Mesenchymal stem cell (in vitro differentiated cells and primary cell): ENCODE measurements around the gene IRF5.

Experiments
- DNase-seq: peaks from one replicate; pipeline ENCODE4 v3.0.0-alpha.2; 2013
- H2AFZ ChIP-seq: one replicate; pipeline ENCODE4 v1.6.1; 2013; ENCODE audit warnings: low read depth, mild to moderate bottlenecking, control low read depth, inconsistent platforms, low read length, moderate library complexity
- H2AK5ac ChIP-seq: 2 replicates; pipeline ENCODE4 v1.6.1; 2013; ENCODE audit warnings: low read length, moderate library complexity, mild to moderate bottlenecking, inconsistent platforms; ENCODE audit not compliant: severe bottlenecking
- H2BK120ac ChIP-seq: one replicate; pipeline ENCODE4 v1.6.1; 2013; ENCODE audit warnings: low read depth, mild to moderate bottlenecking, inconsistent platforms, low read length, moderate library complexity
- H2BK12ac ChIP-seq, 2 experiments: one replicate each; pipeline ENCODE4 v1.6.1; 2013; ENCODE audit warnings: inconsistent platforms in 2 of 2, low read length in 2 of 2, mild to moderate bottlenecking in 2 of 2, moderate library complexity in 2 of 2, control low read depth in 1 of 2
- H2BK15ac ChIP-seq: one replicate; pipeline ENCODE4 v1.6.1; 2013; ENCODE audit warnings: mild to moderate bottlenecking, low read depth, inconsistent platforms; ENCODE audit not compliant: poor library complexity, severe bottlenecking
- H2BK5ac ChIP-seq: 2 replicates; pipeline ENCODE4 v1.6.1; 2013; ENCODE audit warnings: low read depth, mild to moderate bottlenecking, low read length, control low read depth, inconsistent platforms; ENCODE audit not compliant: poor library complexity, severe bottlenecking
- H3K14ac ChIP-seq, 2 experiments: one replicate each; pipeline ENCODE4 v1.6.1; 2013; ENCODE audit warnings: inconsistent platforms in 2 of 2, low read length in 2 of 2, control low read depth in 1 of 2, mild to moderate bottlenecking in 1 of 2, moderate library complexity in 1 of 2
- H3K18ac ChIP-seq, 2 experiments: one replicate each; pipeline ENCODE4 v1.6.1; 2013; ENCODE audit warnings: inconsistent platforms in 2 of 2, low read length in 2 of 2, control low read depth in 1 of 2, low read depth in 1 of 2, mild to moderate bottlenecking in 1 of 2
- H3K23ac ChIP-seq, 2 experiments: one replicate each; pipeline ENCODE4 v1.6.1; 2013; ENCODE audit warnings: inconsistent platforms in 2 of 2, low read length in 2 of 2, mild to moderate bottlenecking in 2 of 2, moderate library complexity in 2 of 2, control low read depth in 1 of 2
- H3K27ac ChIP-seq: 2 replicates; pipeline ENCODE4 v1.5.1; 2013; ENCODE audit warnings: mild to moderate bottlenecking, moderate library complexity, low read length, control low read depth, inconsistent platforms; ENCODE audit not compliant: poor library complexity, severe bottlenecking
- H3K27me3 ChIP-seq, 2 experiments: 2 replicates each; pipeline versions ENCODE4 v1.6.1 to v1.7.0; 2013; ENCODE audit warnings: low read length in 2 of 2, mild to moderate bottlenecking in 2 of 2, moderate library complexity in 2 of 2, control low read depth in 1 of 2, inconsistent platforms in 1 of 2; ENCODE audit not compliant: control insufficient read depth in 1 of 2, insufficient read depth in 1 of 2
- H3K36me3 ChIP-seq, 2 experiments: 2 replicates each; pipeline versions ENCODE4 v1.6.1 to v1.7.0; 2013; ENCODE audit warnings: low read length in 2 of 2, control low read depth in 1 of 2, inconsistent platforms in 1 of 2, low read depth in 1 of 2, mild to moderate bottlenecking in 1 of 2; ENCODE audit not compliant: insufficient read depth in 2 of 2, control insufficient read depth in 1 of 2
- H3K4ac ChIP-seq, 2 experiments: one replicate each; pipeline ENCODE4 v1.6.1; 2013; ENCODE audit warnings: inconsistent platforms in 2 of 2, low read length in 2 of 2, mild to moderate bottlenecking in 2 of 2, moderate library complexity in 2 of 2, control low read depth in 1 of 2, low read depth in 1 of 2
- H3K4me1 ChIP-seq: 2 replicates; pipeline ENCODE4 v1.6.1; 2013; ENCODE audit warnings: low read depth, low read length, control low read depth; ENCODE audit not compliant: control insufficient read depth, insufficient read depth
- H3K4me2 ChIP-seq: 2 replicates; pipeline ENCODE4 v1.6.1; 2013; ENCODE audit warnings: low read length, mild to moderate bottlenecking, inconsistent platforms; ENCODE audit not compliant: poor library complexity, severe bottlenecking
- H3K4me3 ChIP-seq, 2 experiments: 2 replicates each; pipeline versions ENCODE4 v1.5.1 to v1.7.0; 2013; ENCODE audit warnings: low read length in 2 of 2, mild to moderate bottlenecking in 2 of 2, control low read depth in 1 of 2, low read depth in 1 of 2; ENCODE audit not compliant: insufficient read depth in 1 of 2
- H3K79me1 ChIP-seq: replicated peaks from 2 replicates; pipeline ENCODE4 v1.6.1; 2013; ENCODE audit warnings: mild to moderate bottlenecking, control low read depth, low read length, inconsistent platforms; ENCODE audit not compliant: poor library complexity, severe bottlenecking
- H3K9ac ChIP-seq: 2 replicates; pipeline ENCODE4 v1.7.0; 2013; ENCODE audit warnings: mild to moderate bottlenecking, low read length, moderate library complexity
- H3K9me3 ChIP-seq: 2 replicates; pipeline ENCODE4 v1.7.0; 2013; ENCODE audit warnings: mild to moderate bottlenecking, low read length; ENCODE audit not compliant: control insufficient read depth
- H4K8ac ChIP-seq: one replicate; pipeline ENCODE4 v1.6.1; 2013; ENCODE audit warnings: inconsistent platforms, mild to moderate bottlenecking, low read length, moderate library complexity
- H4K91ac ChIP-seq: one replicate; pipeline ENCODE4 v1.6.1; 2013; ENCODE audit warnings: mild to moderate bottlenecking, low read length, inconsistent platforms
- WGBS: methylation state at CpG from one replicate; pipeline ENCODE4 v1.1.7; 2013; ENCODE audit warnings: mixed read lengths; 5-methylcytosine and 5-hydroxymethylcytosine counted together

Gene IRF5

DNA sequence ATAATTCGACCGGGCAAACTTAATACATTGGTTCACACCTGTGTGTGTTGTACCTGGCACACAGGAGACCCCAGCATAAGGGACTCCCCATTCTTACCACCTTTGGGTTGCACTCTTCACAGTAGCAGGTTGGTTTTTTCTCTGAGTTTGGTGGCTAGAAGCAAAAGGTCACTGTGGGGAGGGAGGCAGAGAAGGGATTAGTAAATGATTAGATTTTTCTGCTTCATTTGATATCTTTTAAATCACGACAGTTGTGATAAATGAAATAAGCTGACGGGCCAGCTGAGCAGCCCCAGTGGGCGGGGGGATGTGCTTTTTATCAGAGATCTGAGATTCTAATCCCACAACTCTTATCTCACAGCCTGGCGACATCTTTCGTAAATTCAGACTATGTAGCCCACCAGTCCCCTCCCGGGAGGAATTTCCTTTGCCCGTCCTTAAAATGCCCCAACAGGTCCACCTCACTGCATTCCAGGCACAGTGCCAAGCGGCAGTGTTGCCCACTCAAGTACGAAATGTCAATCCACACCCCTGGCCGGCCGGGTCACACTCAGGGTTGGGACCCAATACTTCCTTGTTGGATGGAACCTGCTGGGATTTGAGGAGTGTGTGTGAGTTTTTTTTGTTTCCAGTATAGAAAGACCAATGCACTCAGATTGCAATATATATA is 16.7 kb upstream of the IRF5 start:
- Histone ChIP-seq H3K23ac (no peak overlapping the region), H3K4me3 (no peak overlapping the region), H3K79me1 (no peaks in the 10 kb centered on the region), H2AFZ (no peak overlapping the region), H2BK12ac (no peak overlapping the region), H4K91ac (no peak overlapping the region), H3K27me3 (peaks cover 68% of the 10 kb centered on the region in 2 experiments), H3K36me3 (no peaks in the 10 kb centered on the region), H3K14ac (no peak overlapping the region), H3K27ac (no peak overlapping the region), H3K9me3 (no peaks in the 10 kb centered on the region), H3K4ac (no peak overlapping the region), H3K4me1 (peaks cover 11% of the 10 kb centered on the region), H2BK15ac (no peak overlapping the region), H2BK5ac (no peak overlapping the region), H3K18ac (no peak overlapping the region), H2AK5ac (no peak overlapping the region), H4K8ac (no peak overlapping the region), H3K4me2 (peak overlapping the region; percentile 18), H3K9ac (no peak overlapping the region), H2BK120ac (no peak overlapping the region)
- DNase-seq: no peak
- 63% methylated on average over 13 of the region's 13 CpGs for WGBS

DNA sequence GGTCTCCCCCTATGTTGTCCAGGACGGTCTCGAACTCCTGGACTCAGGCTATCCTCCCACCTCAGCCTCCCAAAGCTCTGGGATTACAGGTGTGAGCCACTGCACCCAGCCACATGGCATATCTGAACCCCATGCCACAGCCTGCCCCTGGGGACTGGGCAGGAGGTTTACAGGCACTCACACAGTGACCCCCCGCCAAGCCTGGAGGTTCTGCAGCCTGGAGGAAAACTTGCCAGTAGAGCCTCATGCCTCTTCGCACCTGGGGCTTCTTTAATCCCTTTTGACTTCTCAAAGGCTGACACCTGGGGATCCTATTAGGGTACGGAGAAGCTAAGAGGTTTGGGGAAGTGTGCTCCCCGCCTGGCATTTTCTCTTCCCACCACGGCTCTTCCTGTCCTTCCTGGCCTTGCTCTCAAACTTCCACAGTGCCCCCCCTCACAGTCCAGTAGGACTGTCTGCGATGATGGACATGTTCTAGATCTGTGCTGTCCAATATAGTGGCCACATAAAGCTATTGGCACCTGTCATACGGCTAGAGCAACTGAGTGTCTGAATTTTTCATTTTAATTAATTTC is 15.8 kb upstream of the IRF5 start:
- H2BK5ac ChIP-seq: no peak overlapping the region
- H2BK120ac ChIP-seq: no peak overlapping the region
- H3K14ac ChIP-seq: no peak overlapping the region
- no peak overlapping the region for H4K91ac ChIP-seq
- H2AK5ac ChIP-seq: no peak overlapping the region
- H3K4me2 ChIP-seq: no peak overlapping the region
- H3K79me1 ChIP-seq: no peaks in the 10 kb centered on the region
- 80% methylated on average over 9 of the region's 9 CpGs for WGBS
- no peaks in the 10 kb centered on the region for H3K36me3 ChIP-seq
- no peak overlapping the region for H3K4me3 ChIP-seq
- no peak for DNase-seq
- H2BK15ac ChIP-seq: no peak overlapping the region
- H3K23ac ChIP-seq: no peak overlapping the region
- H2AFZ ChIP-seq: no peak overlapping the region
- H3K4ac ChIP-seq: no peak overlapping the region
- no peaks in the 10 kb centered on the region for H3K9me3 ChIP-seq
- no peak overlapping the region for H3K18ac ChIP-seq
- H2BK12ac ChIP-seq: no peak overlapping the region
- peaks cover 11% of the 10 kb centered on the region for H3K4me1 ChIP-seq
- H3K27me3 ChIP-seq: peaks cover 61 to 63% of the 10 kb centered on the region in 2 experiments
- H3K27ac ChIP-seq: no peak overlapping the region
- H4K8ac ChIP-seq: no peak overlapping the region
- H3K9ac ChIP-seq: no peak overlapping the region

DNA sequence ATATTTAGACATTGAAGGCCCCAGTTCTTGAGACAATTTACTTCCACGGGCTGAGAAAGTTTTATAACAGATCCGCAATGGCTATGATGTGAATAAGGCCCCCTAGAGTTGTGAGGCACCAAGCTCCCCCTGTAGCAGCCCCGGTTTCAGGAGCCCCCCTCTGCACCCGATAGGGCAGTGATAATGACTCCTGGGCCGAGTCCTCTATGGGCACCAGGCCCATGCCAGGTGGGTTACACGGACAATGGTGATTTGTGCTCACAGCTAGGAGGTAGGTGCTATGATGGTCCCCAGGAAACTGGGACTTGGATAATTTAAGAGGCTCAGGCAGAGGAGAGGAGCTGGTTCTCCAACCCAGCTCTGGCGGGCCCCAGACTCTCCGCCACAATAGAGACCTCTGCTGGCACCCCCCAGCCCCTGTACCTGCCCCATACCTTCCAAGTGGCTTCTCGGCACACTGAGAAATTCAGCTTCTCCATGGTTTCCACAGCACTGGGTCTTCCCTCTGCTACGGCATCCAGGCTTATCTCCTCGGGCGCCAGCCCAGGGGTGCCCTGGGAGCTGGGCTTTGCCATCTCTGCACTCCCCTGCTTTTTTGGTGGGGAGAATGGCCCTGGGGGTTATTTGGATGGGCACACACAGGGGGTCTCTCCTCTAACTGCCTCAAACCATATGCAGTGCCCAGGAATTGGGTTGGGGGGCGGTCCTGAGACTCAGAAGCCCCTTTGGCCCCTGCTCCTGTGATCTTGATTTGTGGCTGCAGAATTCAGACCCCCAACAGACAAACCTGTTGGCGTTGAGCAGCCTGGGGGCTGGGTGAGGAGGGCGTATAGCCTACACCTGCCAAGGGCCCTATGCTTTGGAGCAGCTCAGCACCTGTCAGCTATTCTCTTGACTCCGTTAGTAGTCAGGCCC is 15.0 kb upstream of the IRF5 start:
- no peak overlapping the region for H3K23ac ChIP-seq
- no peak overlapping the region for H3K18ac ChIP-seq
- no peaks in the 10 kb centered on the region for H3K9me3 ChIP-seq
- no peak overlapping the region for H3K14ac ChIP-seq
- H2BK120ac ChIP-seq: no peak overlapping the region
- no peak overlapping the region for H2BK12ac ChIP-seq
- 86% methylated on average over 14 of the region's 16 CpGs for WGBS
- H2AFZ ChIP-seq: no peak overlapping the region
- no peak overlapping the region for H2BK15ac ChIP-seq
- no peak overlapping the region for H3K4me2 ChIP-seq
- no peak overlapping the region for H2BK5ac ChIP-seq
- no peak overlapping the region for H3K9ac ChIP-seq
- H3K79me1 ChIP-seq: no peaks in the 10 kb centered on the region
- H3K4me3 ChIP-seq: no peak overlapping the region
- H3K4ac ChIP-seq: no peak overlapping the region
- no peak for DNase-seq
- no peaks in the 10 kb centered on the region for H3K36me3 ChIP-seq
- H4K8ac ChIP-seq: no peak overlapping the region
- no peak overlapping the region for H4K91ac ChIP-seq
- peaks cover 11% of the 10 kb centered on the region for H3K4me1 ChIP-seq
- peaks cover 56 to 57% of the 10 kb centered on the region in 2 experiments for H3K27me3 ChIP-seq
- H2AK5ac ChIP-seq: no peak overlapping the region
- H3K27ac ChIP-seq: no peak overlapping the region

DNA sequence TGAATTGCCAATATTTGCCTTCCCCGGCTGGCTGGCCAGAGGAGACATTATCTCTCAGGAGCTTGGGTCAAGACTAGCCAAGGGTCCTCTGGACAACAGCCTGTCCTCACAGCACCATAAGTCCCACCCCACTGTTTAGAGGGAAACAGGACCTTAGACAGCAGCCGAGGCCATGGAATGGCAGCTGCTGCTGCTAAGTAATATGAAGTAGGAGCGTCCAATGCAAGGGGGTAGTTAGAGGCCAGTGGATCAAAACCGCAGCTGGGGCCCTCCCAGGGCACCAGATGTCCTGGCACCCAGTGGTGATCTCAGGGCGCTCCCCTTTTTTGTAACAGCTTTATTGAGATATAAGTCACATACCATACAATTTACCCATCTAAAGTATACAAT is 14.3 kb upstream of the IRF5 start:
- H3K36me3 ChIP-seq: no peaks in the 10 kb centered on the region
- no peak overlapping the region for H3K27ac ChIP-seq
- H3K9ac ChIP-seq: no peak overlapping the region
- H3K4me2 ChIP-seq: no peak overlapping the region
- DNase-seq: no peak
- no peak overlapping the region for H2AFZ ChIP-seq
- peaks cover 51 to 53% of the 10 kb centered on the region in 2 experiments for H3K27me3 ChIP-seq
- H4K91ac ChIP-seq: no peak overlapping the region
- no peak overlapping the region for H3K4me3 ChIP-seq
- no peak overlapping the region for H2BK12ac ChIP-seq
- no peak overlapping the region for H2BK5ac ChIP-seq
- H2BK15ac ChIP-seq: no peak overlapping the region
- no peak overlapping the region for H3K23ac ChIP-seq
- no peak overlapping the region for H2AK5ac ChIP-seq
- no peaks in the 10 kb centered on the region for H3K79me1 ChIP-seq
- H4K8ac ChIP-seq: no peak overlapping the region
- H3K4me1 ChIP-seq: peaks cover 11% of the 10 kb centered on the region
- H3K9me3 ChIP-seq: no peaks in the 10 kb centered on the region
- no peak overlapping the region for H3K4ac ChIP-seq
- no peak overlapping the region for H3K14ac ChIP-seq
- WGBS: 80% methylated on average over 4 of the region's 5 CpGs
- no peak overlapping the region for H3K18ac ChIP-seq
- H2BK120ac ChIP-seq: no peak overlapping the region
